Right lobe of liver (tissue), 6 donors: Measurements from ENCODE around the gene AGPAT2. TPM values are rescaled to one million over a fixed set of nuclear protein-coding genes. Genes with fewer than 3 reads are reported as not detected.
A peak's percentile ranks its signal among the peaks of the same experiment; 100 is the strongest.
"Not testable (repeated sequence)": the region's sequence is repeated elsewhere in the genome, so short reads cannot be mapped to it uniquely, and the experiment has no call there.

Experiments
- ATAC-seq, 4 donors: fragments of 200-7000 bp; cut with Tn5 transposase; one replicate each; pipeline ENCODE4 v1.9.1; 2020; ENCODE audit warnings: mild to moderate bottlenecking in 4 of 4, moderate library complexity in 4 of 4
- DNase-seq, 3 donors: peaks; one replicate each; pipeline ENCODE4 v3.0.0-alpha.2; 2020
- H3K27ac ChIP-seq, 3 donors: fragments of 200-600 bp; one replicate each; pipeline ENCODE4 v1.8.0; 2022
- H3K27me3 ChIP-seq, 2 donors: fragments of 200-600 bp; one replicate each; pipeline ENCODE4 v1.8.0; 2022
- H3K36me3 ChIP-seq, 4 donors: fragments of 200-600 bp; sonication (generic) in 1 of 4; one replicate each; pipeline versions ENCODE4 v1.5.1 to v1.8.0; 2017 to 2022; ENCODE audit warnings: control low read depth in 1 of 4
- H3K4me1 ChIP-seq, 4 donors: fragments of 200-600 bp; sonication (generic) in 1 of 4; one replicate each; pipeline versions ENCODE4 v1.5.1 to v1.8.0; 2017 to 2022; ENCODE audit warnings: control low read depth in 1 of 4
- H3K4me3 ChIP-seq, 3 donors: fragments of 200-600 bp; one replicate each; pipeline ENCODE4 v1.8.0; 2022
- H3K9me3 ChIP-seq, 4 donors: fragments of 200-600 bp; sonication (generic) in 1 of 4; one replicate each; pipeline versions ENCODE4 v1.5.1 to v1.8.0; 2017 to 2022; ENCODE audit warnings: control low read depth in 1 of 4
- CTCF ChIP-seq, 4 donors: fragments of 200-600 bp in 3 of 4; fragments of 450-650 bp in 1 of 4; IDR thresholded peaks; one replicate each; pipeline versions ENCODE4 v1.5.1 to v1.8.0; 2016 to 2022; ENCODE audit warnings: antibody characterized with exemption in 4 of 4, mild to moderate bottlenecking in 2 of 4
- POLR2A ChIP-seq: fragments of 450-650 bp; IDR thresholded peaks from one replicate; pipeline ENCODE4 v1.6.1; 2017; ENCODE audit warnings: antibody characterized with exemption, mild to moderate bottlenecking
- WGBS: methylation state at CpG from one replicate; pipeline ENCODE4 v1.1.6; 2018; ENCODE audit warnings: low coverage, low lambda C conversion rate; ENCODE audit not compliant: insufficient coverage; ENCODE audit errors: missing lambda C conversion rate; 5-methylcytosine and 5-hydroxymethylcytosine counted together
- intact Hi-C, 2 donors: fragments of 100-400 bp; cut with DNase I; formaldehyde crosslinking; loops; one replicate each; pipeline versions ENCODE4 v1.11.2 to v1.14.1; 2022
- total RNA-seq, 6 experiments: library from RNA; depleted of rRNA in 2 of 6; stranded (reverse); fragments of >200 nt in 2 of 6; fragmentation: NEBNext Ultra II Directional in 3 of 6; extraction: Animal tissue kit (Norgen Biotek cat#: 25700) in 3 of 6; gene quantifications; one replicate each; pipeline versions ENCODE4 v1.1.0 to v1.2.4, GENCODE V29; 2016 to 2023
- donor health status: DM: no; HTN: yes; CAD: no.
- donor health status: DM: no; HTN: no; CAD: no.
- donor health status: DM: no; HTN: no; CAD: no.
- donor health status: DM: no; HTN: yes; CAD: no.
- donor health status: DM: no; HTN: yes; CAD: no.

AGPAT2 gene
- total RNA-seq, 6 experiments from 2014 or later: 117 to 379 (median 184) TPM

- Histone ChIP-seq H3K9me3 (no peaks in the 10 kb centered on the region), H3K4me3 (no peak overlapping the region), H3K27ac (no peak overlapping the region), H3K36me3 (no peaks in the 10 kb centered on the region), H3K4me1 (peaks cover 0 to 19% (median 8%) of the 10 kb centered on the region in 4 donors), H3K27me3 (no peaks in the 10 kb centered on the region)
- DNase-seq: peak in 2 of 3 donors; percentile 47 to 59
- TF ChIP-seq POLR2A: no peak
- TF ChIP-seq CTCF (IDR thresholded peaks at IDR 0.05): no peak
- WGBS: 57% methylated on average over 7 of the region's 7 CpGs
- intact Hi-C loops: loop anchor here in 1 of 2 donors (10.0 kb wide), 1 partner anchor 298 kb away; no protein-coding TSS in a partner anchor
- ATAC-seq: peak in 3 of 4 donors; percentile 0 to 3 (median 3)
Observed at GRCh38 chr9:136642439-136642921, 44.8 kb downstream of the AGPAT2 start.

- Histone ChIP-seq H3K36me3 (no peaks in the 10 kb centered on the region), H3K9me3 (no peaks in the 10 kb centered on the region), H3K27ac (peak overlapping the region in 2 of 3 donors; percentile 8 to 37), H3K4me3 (no peak overlapping the region), H3K27me3 (no peaks in the 10 kb centered on the region), H3K4me1 (peaks cover 0 to 23% (median 8%) of the 10 kb centered on the region in 4 donors)
- ATAC-seq (no peak), DNase-seq (no peak)
- TF ChIP-seq POLR2A (no peak), CTCF (IDR thresholded peaks at IDR 0.05) (no peak)
- intact Hi-C loops: loop anchor here in 1 of 2 donors (10.0 kb wide), 1 partner anchor 296 kb away; no protein-coding TSS in a partner anchor
- WGBS: 74% methylated on average over 18 of the region's 32 CpGs
Observed at GRCh38 chr9:136640171-136641111, 46.8 kb downstream of the AGPAT2 start.

- WGBS: 70% methylated on average over 6 of the region's 11 CpGs
- no peak overlapping the region for H3K27ac ChIP-seq
Observed at GRCh38 chr9:136634904-136635303, 52.4 kb downstream of the AGPAT2 start.

GRCh38 chr9:136632491-136633106 lies 54.7 kb downstream of the AGPAT2 start:
- H3K27me3 ChIP-seq, H3K4me3 ChIP-seq, ATAC-seq, DNase-seq, H3K27ac ChIP-seq, H3K36me3 ChIP-seq, H3K9me3 ChIP-seq, intact Hi-C loops: not testable (repeated sequence)
- WGBS: 60% methylated on average over 27 of the region's 36 CpGs
- H3K4me1 ChIP-seq: peaks cover 0 to 20% (median 4%) of the 10 kb centered on the region in 4 donors

More at GRCh38 chr9:136634904-136635303, 52.4 kb downstream of the AGPAT2 start:
- ATAC-seq (no peak), DNase-seq (no peak)
- intact Hi-C loops: no loop called here
- Histone ChIP-seq H3K36me3 (no peaks in the 10 kb centered on the region), H3K27me3 (no peaks in the 10 kb centered on the region), H3K4me1 (peaks cover 0 to 24% (median 6%) of the 10 kb centered on the region in 4 donors), H3K4me3 (no peak overlapping the region), H3K9me3 (no peaks in the 10 kb centered on the region)
- TF ChIP-seq CTCF (IDR thresholded peaks at IDR 0.05) (no peak), POLR2A (no peak)

GRCh38 chr9:136632072-136632471 lies 55.2 kb downstream of the AGPAT2 start:
- H3K36me3 ChIP-seq, ATAC-seq, H3K9me3 ChIP-seq, intact Hi-C loops, H3K4me3 ChIP-seq, DNase-seq, H3K27ac ChIP-seq, H3K27me3 ChIP-seq: not testable (repeated sequence)
- 42% methylated on average over 9 of the region's 13 CpGs for WGBS
- H3K4me1 ChIP-seq: peaks cover 0 to 25% (median 4%) of the 10 kb centered on the region in 4 donors
